Measurements from ENCODE around the gene TINAG.

Gene TINAG

GRCh38 chr6:54308289-54308985 lies at the start of gene TINAG:
TSS of gene TINAG (plus strand) at chr6:54308441. CDS start at chr6:54308551, 110 bp downstream.
- no peaks in the 10 kb centered on the region for H3K36me3 ChIP-seq (ENCODE audit: control insufficient read depth in 2 of 2, insufficient read depth in 1 of 2, low read length in 2 of 2)
- H3K4me3 ChIP-seq (ENCODE audit: low read depth, low read length), result no peak within 1 kb of the TSS
- CTCF ChIA-PET, result no interaction called here
- POLR2A ChIA-PET, result no interaction called here
- no peaks in the 10 kb centered on the region for H3K4me1 ChIP-seq (ENCODE audit: control insufficient read depth, insufficient read depth, low read length)
- no peaks in the 10 kb centered on the region for H3K9me3 ChIP-seq (ENCODE audit: control insufficient read depth, insufficient read depth, low read depth, low read length)
- TF ChIP-seq ZBTB26 (tag by site-specific recombination; optimal IDR thresholded peaks at IDR 0.05) (no peak), ZNF121 (tag by site-specific recombination; IDR thresholded peaks at IDR 0.05) (no peak), ZNF16 (tag by site-specific recombination; IDR thresholded peaks at IDR 0.05; ENCODE audit: low read depth) (no peak), MZF1 (tag by site-specific recombination; IDR thresholded peaks at IDR 0.05; ENCODE audit: borderline replicate concordance) (no peak)
- no peak within 1 kb of the TSS for H3K27ac ChIP-seq (ENCODE audit: extremely low read depth, low read depth, low read length)

- TF ChIP-seq ZBTB44 (tag by site-specific recombination; IDR thresholded peaks at IDR 0.05) (no peak), ZXDB (tag by site-specific recombination; IDR thresholded peaks at IDR 0.05) (no peak), ZNF48 (tag by site-specific recombination; IDR thresholded peaks at IDR 0.05) (no peak), ZNF37A (tag by site-specific recombination; IDR thresholded peaks at IDR 0.05) (no peak), PRDM4 (tag by site-specific recombination; IDR thresholded peaks at IDR 0.05) (no peak), KLF8 (tag by site-specific recombination; IDR thresholded peaks at IDR 0.05) (no peak), ZNF626 (tag by site-specific recombination; IDR thresholded peaks at IDR 0.05) (no peak), ZBTB48 (tag by site-specific recombination; IDR thresholded peaks at IDR 0.05) (no peak), KLF10 (tag by site-specific recombination; IDR thresholded peaks at IDR 0.05) (no peak), ZNF830 (tag by site-specific recombination; IDR thresholded peaks at IDR 0.05; ENCODE audit: low read depth) (no peak), ZNF664 (tag by site-specific recombination; IDR thresholded peaks at IDR 0.05) (no peak), ZNF433 (tag by site-specific recombination; IDR thresholded peaks at IDR 0.05; ENCODE audit: low read depth) (no peak), ZNF571 (tag by site-specific recombination; IDR thresholded peaks at IDR 0.05) (no peak), ZNF521 (tag by site-specific recombination; IDR thresholded peaks at IDR 0.05) (no peak)
- Histone ChIP-seq H3K27ac (ENCODE audit: extremely low read depth, low read depth, low read length) (no peak overlapping the region), H3K36me3 (ENCODE audit: control insufficient read depth in 2 of 2, insufficient read depth in 1 of 2, low read length in 2 of 2) (no peaks in the 10 kb centered on the region), H3K4me1 (ENCODE audit: control insufficient read depth, insufficient read depth, low read length) (no peaks in the 10 kb centered on the region), H3K9me3 (ENCODE audit: control insufficient read depth, insufficient read depth, low read depth, low read length) (no peaks in the 10 kb centered on the region), H3K4me3 (ENCODE audit: low read depth, low read length) (no peak overlapping the region)
- POLR2A ChIA-PET, result no interaction called here
- CTCF ChIA-PET, result interaction anchor here (0.7 kb wide), 1 partner anchor 51 kb away, joined by 3 read pairs; no protein-coding TSS in a partner anchor
These were observed 48.2 kb upstream of the TINAG start for GRCh38 chr6:54260025-54260424.

Data from HEK293 (cell line).